ENCODE results near the gene ARHGAP28. TPM values are rescaled to one million over a fixed set of nuclear protein-coding genes. Genes with fewer than 3 reads are reported as not detected.

The ARHGAP28 gene
- total RNA-seq, 1 experiment from 2014 or later: not detected

- Histone ChIP-seq H3K36me3 (ENCODE audit: insufficient read depth, low read length, poor library complexity, severe bottlenecking) (no peaks in the 10 kb centered on the region), H3K4me1 (ENCODE audit: insufficient read depth, low read length, poor library complexity, severe bottlenecking) (no peaks in the 10 kb centered on the region), H3K4me3 (ENCODE audit: low read depth, low read length, poor library complexity, severe bottlenecking) (no peak overlapping the region), H3K27me3 (replicated peaks; ENCODE audit: insufficient read depth, low read depth, low read length, poor library complexity) (no peaks in the 10 kb centered on the region), H3K27ac (ENCODE audit: low read depth, low read length, poor library complexity, severe bottlenecking) (no peak overlapping the region), H3K9me3 (ENCODE audit: low read depth, low read length, poor library complexity, severe bottlenecking) (peaks cover 43% of the 10 kb centered on the region)
- DNase-seq (ENCODE audit: low spot score): no peak
- BruUV-seq (replicated peaks): no TSS peak
- ChIA-PET CTCF (no interaction called here), POLR2A (ENCODE audit: low non-redundant PET) (no interaction called here)
- no peak for TF ChIP-seq CTCF (conservative IDR thresholded peaks at IDR 0.05; ENCODE audit: low read depth, low read length)
- no peak for TF ChIP-seq EZH2 (IDR thresholded peaks at IDR 0.05; ENCODE audit: borderline replicate concordance, low read depth, low read length, poor library complexity, severe bottlenecking)
- intact Hi-C loops (cut with micrococcal nuclease; ENCODE audit: unreplicated experiment): no loop called here
Observed at GRCh38 chr18:6778459-6779247, 49.1 kb downstream of the ARHGAP28 start.

- Histone ChIP-seq H3K4me3 (ENCODE audit: low read depth, low read length, poor library complexity, severe bottlenecking) (no peak overlapping the region), H3K4me1 (ENCODE audit: insufficient read depth, low read length, poor library complexity, severe bottlenecking) (no peaks in the 10 kb centered on the region), H3K9me3 (ENCODE audit: low read depth, low read length, poor library complexity, severe bottlenecking) (peaks cover 41% of the 10 kb centered on the region), H3K27ac (ENCODE audit: low read depth, low read length, poor library complexity, severe bottlenecking) (no peak overlapping the region), H3K27me3 (replicated peaks; ENCODE audit: insufficient read depth, low read depth, low read length, poor library complexity) (no peaks in the 10 kb centered on the region), H3K36me3 (ENCODE audit: insufficient read depth, low read length, poor library complexity, severe bottlenecking) (no peaks in the 10 kb centered on the region)
- DNase-seq (ENCODE audit: low spot score): no peak
- ChIA-PET CTCF (no interaction called here), POLR2A (ENCODE audit: low non-redundant PET) (no interaction called here)
- intact Hi-C loops (cut with micrococcal nuclease; ENCODE audit: unreplicated experiment): no loop called here
- BruUV-seq (replicated peaks): no TSS peak
- TF ChIP-seq EZH2 (IDR thresholded peaks at IDR 0.05; ENCODE audit: borderline replicate concordance, low read depth, low read length, poor library complexity, severe bottlenecking): no peak
- TF ChIP-seq CTCF (conservative IDR thresholded peaks at IDR 0.05; ENCODE audit: low read depth, low read length): no peak
Observed at GRCh38 chr18:6781142-6781714, 51.7 kb downstream of the ARHGAP28 start.

GRCh38 chr18:6781796-6782195, 52.3 kb downstream of the ARHGAP28 start:
- H3K9me3 ChIP-seq (ENCODE audit: low read depth, low read length, poor library complexity, severe bottlenecking): peaks cover 39% of the 10 kb centered on the region
- intact Hi-C loops (cut with micrococcal nuclease; ENCODE audit: unreplicated experiment): no loop called here
- DNase-seq (ENCODE audit: low spot score): no peak
- H3K4me3 ChIP-seq (ENCODE audit: low read depth, low read length, poor library complexity, severe bottlenecking): no peak overlapping the region
- no peaks in the 10 kb centered on the region for H3K27me3 ChIP-seq (replicated peaks; ENCODE audit: insufficient read depth, low read depth, low read length, poor library complexity)
- TF ChIP-seq EZH2 (IDR thresholded peaks at IDR 0.05; ENCODE audit: borderline replicate concordance, low read depth, low read length, poor library complexity, severe bottlenecking) (no peak), CTCF (conservative IDR thresholded peaks at IDR 0.05; ENCODE audit: low read depth, low read length) (no peak)
- no peaks in the 10 kb centered on the region for H3K4me1 ChIP-seq (ENCODE audit: insufficient read depth, low read length, poor library complexity, severe bottlenecking)
- ChIA-PET POLR2A (ENCODE audit: low non-redundant PET) (no interaction called here), CTCF (no interaction called here)
- no TSS peak for BruUV-seq (replicated peaks)
- no peak overlapping the region for H3K27ac ChIP-seq (ENCODE audit: low read depth, low read length, poor library complexity, severe bottlenecking)
- H3K36me3 ChIP-seq (ENCODE audit: insufficient read depth, low read length, poor library complexity, severe bottlenecking): no peaks in the 10 kb centered on the region

Measured in A673 (cell line).